Measurements from ENCODE around the gene TCAP.
"Not testable (repeated sequence)": the region's sequence is repeated elsewhere in the genome, so short reads cannot be mapped to it uniquely, and the experiment has no call there.

TCAP gene

GRCh38 chr17:39706921-39707337 is 41.8 kb downstream of the TCAP start:
- DNase-seq = no peak

- no peak for DNase-seq
Observed at GRCh38 chr17:39709319-39709997, 44.3 kb downstream of the TCAP start.

DNA sequence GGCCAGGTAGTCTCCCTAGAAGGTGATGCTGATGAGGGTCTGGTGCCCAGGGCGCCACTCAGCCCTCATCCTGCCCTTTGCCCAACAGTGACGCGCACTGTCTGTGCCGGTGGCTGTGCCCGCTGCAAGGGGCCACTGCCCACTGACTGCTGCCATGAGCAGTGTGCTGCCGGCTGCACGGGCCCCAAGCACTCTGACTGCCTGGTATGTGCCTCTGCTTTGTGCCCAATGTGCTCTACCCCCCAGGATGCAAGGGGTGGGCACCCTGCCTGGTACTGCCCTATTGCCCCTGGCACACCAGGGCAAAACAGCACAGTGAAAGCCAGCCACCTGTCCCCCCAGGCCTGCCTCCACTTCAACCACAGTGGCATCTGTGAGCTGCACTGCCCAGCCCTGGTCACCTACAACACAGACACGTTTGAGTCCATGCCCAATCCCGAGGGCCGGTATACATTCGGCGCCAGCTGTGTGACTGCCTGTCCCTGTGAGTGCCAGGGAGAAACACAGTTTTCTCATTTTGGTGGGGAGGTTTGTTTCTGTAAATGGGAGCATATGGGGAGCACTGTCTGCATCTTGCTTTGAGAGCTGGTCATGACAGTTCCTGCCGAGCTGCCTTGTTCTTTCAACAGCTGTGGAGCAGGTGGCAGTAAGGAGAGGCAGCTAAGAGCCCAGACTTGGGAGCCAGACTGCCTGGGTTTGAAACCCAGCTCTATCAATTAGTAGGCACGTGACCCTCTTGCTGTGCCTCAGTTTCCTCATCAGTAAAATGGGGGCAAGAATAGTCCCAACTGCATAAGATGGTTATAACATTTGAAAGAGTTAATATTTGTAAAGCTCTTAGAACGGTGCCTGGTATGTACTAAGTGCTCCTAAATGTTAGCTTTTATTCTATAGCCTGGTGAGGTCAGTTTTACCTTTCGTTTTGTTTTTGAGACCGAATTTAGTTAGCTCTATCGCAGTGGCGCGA is 45.1 kb downstream of the TCAP start:
- DNase-seq = no peak

- not testable (repeated sequence) for DNase-seq
Observed at GRCh38 chr17:39711071-39711470, 45.9 kb downstream of the TCAP start.

GRCh38 chr17:39711851-39712250 is 46.7 kb downstream of the TCAP start:
- DNase-seq = no peak

- no peak for DNase-seq
Observed at GRCh38 chr17:39714234-39714633, 49.1 kb downstream of the TCAP start.

DNA sequence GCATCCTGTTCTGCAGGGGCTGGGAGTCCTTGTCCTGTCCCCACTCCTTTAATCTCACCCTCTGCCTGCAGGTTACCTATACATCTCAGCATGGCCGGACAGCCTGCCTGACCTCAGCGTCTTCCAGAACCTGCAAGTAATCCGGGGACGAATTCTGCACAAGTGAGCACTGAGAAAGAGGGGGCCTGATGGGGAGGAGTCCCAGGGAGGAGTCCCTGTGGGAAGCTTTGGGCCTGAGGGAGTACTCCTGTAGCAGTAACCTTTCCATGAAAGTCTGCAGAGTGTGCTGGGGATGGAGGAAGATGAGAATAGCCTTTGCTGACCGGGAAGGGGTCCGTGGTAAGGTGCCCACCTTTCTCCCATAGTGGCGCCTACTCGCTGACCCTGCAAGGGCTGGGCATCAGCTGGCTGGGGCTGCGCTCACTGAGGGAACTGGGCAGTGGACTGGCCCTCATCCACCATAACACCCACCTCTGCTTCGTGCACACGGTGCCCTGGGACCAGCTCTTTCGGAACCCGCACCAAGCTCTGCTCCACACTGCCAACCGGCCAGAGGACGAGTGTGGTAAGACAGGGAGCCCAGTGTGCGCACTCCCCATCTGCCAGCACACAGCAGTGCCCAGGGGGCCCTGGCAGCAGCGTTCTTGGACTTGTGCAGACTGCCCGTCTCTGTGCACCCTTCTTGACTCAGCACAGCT is 50.4 kb downstream of the TCAP start:
- no peak for DNase-seq

Measured in stimulated activated CD4-positive, alpha-beta T cell treated with anti-CD3 and anti-CD28 coated beads, Interleukin-15, amount 100 ng/mL, for 24 hours (primary cell).